Measurements from ENCODE around the gene H6PD.
A peak's percentile ranks its signal among the peaks of the same experiment; 100 is the strongest.

H6PD gene

GRCh38 chr1:9314711-9315379 lies 80.3 kb downstream of the H6PD start:
- no peak for TF ChIP-seq MAX (IDR thresholded peaks at IDR 0.05)
- no peak for TF ChIP-seq CEBPB (IDR thresholded peaks at IDR 0.05)
- no peak for TF ChIP-seq USF1 (IDR thresholded peaks at IDR 0.05)
- TF ChIP-seq EP300 (IDR thresholded peaks at IDR 0.05; ENCODE audit: borderline replicate concordance): no peak
- TF ChIP-seq TAF1 (IDR thresholded peaks at IDR 0.05; ENCODE audit: low read depth): no peak
- no peak for TF ChIP-seq FOXM1 (IDR thresholded peaks at IDR 0.05; ENCODE audit: borderline replicate concordance, low read depth)

- TF ChIP-seq NFIC (IDR thresholded peaks at IDR 0.05) (0 out of 2 replicates have a peak, but pooled peaks have one; percentile 35), REST (IDR thresholded peaks at IDR 0.05; ENCODE audit: low read depth) (no peak), TEAD4 (IDR thresholded peaks at IDR 0.05) (no peak), EP300 (IDR thresholded peaks at IDR 0.05; ENCODE audit: borderline replicate concordance) (no peak), USF1 (IDR thresholded peaks at IDR 0.05) (peak; percentile 38; the same call in 1 of the 2 replicates)
Measured at GRCh38 chr1:9315411-9316079, 81.0 kb downstream of the H6PD start.

- no peak for TF ChIP-seq USF1 (IDR thresholded peaks at IDR 0.05)
- TF ChIP-seq EP300 (IDR thresholded peaks at IDR 0.05; ENCODE audit: borderline replicate concordance): no peak
- no peak for TF ChIP-seq ZBTB7A (IDR thresholded peaks at IDR 0.05; ENCODE audit: low read depth)
- no peak for TF ChIP-seq CREB1 (IDR thresholded peaks at IDR 0.05; ENCODE audit: low read depth)
- no peak for TF ChIP-seq NFIC (IDR thresholded peaks at IDR 0.05)
- no peak for TF ChIP-seq RAD21 (IDR thresholded peaks at IDR 0.05; ENCODE audit: low read depth)
- TF ChIP-seq CEBPB (IDR thresholded peaks at IDR 0.05): no peak
- no peak for TF ChIP-seq YY1 (IDR thresholded peaks at IDR 0.05; ENCODE audit: low read depth)
- TF ChIP-seq TCF12 (IDR thresholded peaks at IDR 0.05; ENCODE audit: low read depth): no peak
- no peak for TF ChIP-seq TAF1 (IDR thresholded peaks at IDR 0.05; ENCODE audit: low read depth)
Measured at GRCh38 chr1:9316080-9316444, 81.5 kb downstream of the H6PD start.

- TF ChIP-seq EP300 (IDR thresholded peaks at IDR 0.05; ENCODE audit: borderline replicate concordance) (no peak), MAX (IDR thresholded peaks at IDR 0.05) (no peak), REST (IDR thresholded peaks at IDR 0.05; ENCODE audit: low read depth) (no peak), CEBPB (IDR thresholded peaks at IDR 0.05) (no peak), FOXM1 (IDR thresholded peaks at IDR 0.05; ENCODE audit: borderline replicate concordance, low read depth) (no peak), CREB1 (IDR thresholded peaks at IDR 0.05; ENCODE audit: low read depth) (no peak), YY1 (IDR thresholded peaks at IDR 0.05; ENCODE audit: low read depth) (no peak), USF1 (IDR thresholded peaks at IDR 0.05) (no peak), TAF1 (IDR thresholded peaks at IDR 0.05; ENCODE audit: low read depth) (no peak), NFIC (IDR thresholded peaks at IDR 0.05) (no peak), RAD21 (IDR thresholded peaks at IDR 0.05; ENCODE audit: low read depth) (no peak), ZBTB7A (IDR thresholded peaks at IDR 0.05; ENCODE audit: low read depth) (no peak), TEAD4 (IDR thresholded peaks at IDR 0.05) (no peak), EGR1 (IDR thresholded peaks at IDR 0.05) (no peak), TCF12 (IDR thresholded peaks at IDR 0.05; ENCODE audit: low read depth) (no peak)
Measured at GRCh38 chr1:9316512-9316911, 81.9 kb downstream of the H6PD start.

GRCh38 chr1:9317072-9317471 lies 82.5 kb downstream of the H6PD start:
- TF ChIP-seq MAX (IDR thresholded peaks at IDR 0.05) (no peak), ZBTB7A (IDR thresholded peaks at IDR 0.05; ENCODE audit: low read depth) (no peak), TCF12 (IDR thresholded peaks at IDR 0.05; ENCODE audit: low read depth) (no peak), USF1 (IDR thresholded peaks at IDR 0.05) (no peak), CEBPB (IDR thresholded peaks at IDR 0.05) (no peak), YY1 (IDR thresholded peaks at IDR 0.05; ENCODE audit: low read depth) (no peak), TEAD4 (IDR thresholded peaks at IDR 0.05) (no peak), TAF1 (IDR thresholded peaks at IDR 0.05; ENCODE audit: low read depth) (no peak), CREB1 (IDR thresholded peaks at IDR 0.05; ENCODE audit: low read depth) (no peak)

Data from Ishikawa (cell line).